GM12878 (cell line): ENCODE data around the gene GDF15. TPM values are rescaled to one million over a fixed set of nuclear protein-coding genes. Genes with fewer than 3 reads are reported as not detected.

Source experiments
- BHLHE40 ChIP-seq, 2 experiments: fragments of 450-650 bp in 1 of 2; IDR thresholded peaks; 2 replicates each; pipeline ENCODE4 v1.6.1; 2011 to 2017; ENCODE audit warnings: low read depth in 2 of 2, borderline replicate concordance in 1 of 2, improper control_type of control experiment in 1 of 2, low read length in 1 of 2, mild to moderate bottlenecking in 1 of 2
- CREB1 ChIP-seq: IDR thresholded peaks from 2 replicates; pipeline ENCODE4 v1.6.1; 2012; ENCODE audit warnings: low read depth, mild to moderate bottlenecking, inconsistent platforms
- CREM ChIP-seq: IDR thresholded peaks from 2 replicates; pipeline ENCODE4 v1.6.1; 2014; ENCODE audit warnings: antibody characterized with exemption, low read depth
- EGR1 ChIP-seq, 2 experiments: IDR thresholded peaks; 1 replicate in 1 of 2; 2 replicates in 1 of 2; pipeline ENCODE4 v1.6.1; 2011 to 2012; ENCODE audit warnings: low read depth in 2 of 2, low read length in 2 of 2, borderline replicate concordance in 1 of 2, mild to moderate bottlenecking in 1 of 2, moderate library complexity in 1 of 2
- ESRRA ChIP-seq: IDR thresholded peaks from 2 replicates; pipeline ENCODE4 v1.6.1; 2012; ENCODE audit warnings: mild to moderate bottlenecking, low read length, improper control_type of control experiment
- GATAD2B ChIP-seq: fragments of 450-650 bp; conservative IDR thresholded peaks from 2 replicates; pipeline ENCODE4 v1.6.1; 2017; ENCODE audit warnings: low read depth, mild to moderate bottlenecking, moderate library complexity
- IKZF1 ChIP-seq: fragments of 450-650 bp; conservative IDR thresholded peaks from 2 replicates; pipeline ENCODE4 v1.6.1; 2017; ENCODE audit warnings: antibody characterized with exemption, mild to moderate bottlenecking
- MYB ChIP-seq: fragments of 150-350 bp; IDR thresholded peaks from 2 replicates; pipeline ENCODE4 v1.6.1; 2014; ENCODE audit warnings: mild to moderate bottlenecking, low read depth, low read length, borderline replicate concordance
- RELA ChIP-seq: fragments of 450-650 bp; IDR thresholded peaks from 2 replicates; pipeline ENCODE4 v1.8.0; 2014; ENCODE audit warnings: borderline replicate concordance; ENCODE audit not compliant: partially characterized antibody
- SIN3A ChIP-seq: IDR thresholded peaks from 2 replicates; pipeline ENCODE4 v1.6.1; 2012; ENCODE audit warnings: low read depth, low read length, improper control_type of control experiment
- SMARCA5 ChIP-seq: fragments of 450-650 bp; IDR thresholded peaks from 2 replicates; pipeline ENCODE4 v1.6.1; 2017; ENCODE audit warnings: mild to moderate bottlenecking
- SRF ChIP-seq, 2 experiments: IDR thresholded peaks; 2 replicates each; pipeline ENCODE4 v1.6.1; 2011; ENCODE audit warnings: low read depth in 2 of 2, low read length in 2 of 2, mild to moderate bottlenecking in 1 of 2, moderate library complexity in 1 of 2
- TAF1 ChIP-seq: IDR thresholded peaks from 2 replicates; pipeline ENCODE4 v1.6.1; 2011; ENCODE audit warnings: mild to moderate bottlenecking, low read depth, low read length, borderline replicate concordance
- ZNF207 ChIP-seq: fragments of 450-650 bp; IDR thresholded peaks from 2 replicates; pipeline ENCODE4 v1.6.1; 2014; ENCODE audit warnings: antibody characterized with exemption, mild to moderate bottlenecking, borderline replicate concordance
- polyA plus RNA-seq, 11 experiments: library from polyadenylated mRNA; depleted of rRNA in 4 of 11; unstranded in 6 of 11; stranded (reverse) in 5 of 11; fragments of >200 nt; fragmentation: Nextera tagmentation in 4 of 11; fragmentation: Illumina TruSeq in 1 of 11; extraction: Ambion mirVana in 4 of 11; extraction: Trizol in 1 of 11; gene quantifications; 1 replicate in 1 of 11; 2 replicates in 10 of 11; pipeline versions ENCODE4 v1.2.1 to v1.2.3, GENCODE V29; 2011 to 2016; ENCODE audit warnings: inconsistent platforms in 2 of 11, missing spikeins in 2 of 11, low read depth in 1 of 11
- total RNA-seq, 4 experiments: library from RNA; depleted of rRNA in 3 of 4; stranded (reverse); fragments of >200 nt in 3 of 4; fragmentation: Illumina TruSeq in 1 of 4; extraction: Trizol in 1 of 4; gene quantifications; 2 replicates each; pipeline versions ENCODE4 v1.2.1 to v1.2.3, GENCODE V29; 2013 to 2021
- TF ChIP-seq, protein P1 (sequence below): fragments of 450-650 bp; conservative IDR thresholded peaks from 2 replicates; pipeline ENCODE4 v1.6.1; 2017; ENCODE audit warnings: mild to moderate bottlenecking, moderate library complexity
- TF ChIP-seq, protein P2 (sequence below), 3 experiments: IDR thresholded peaks in 2 of 3; conservative IDR thresholded peaks in 1 of 3; 2 replicates each; pipeline ENCODE4 v1.5.1; 2011; ENCODE audit warnings: low read depth in 3 of 3, low read length in 3 of 3, mild to moderate bottlenecking in 3 of 3, control low read depth in 2 of 3, moderate library complexity in 2 of 3, inconsistent platforms in 1 of 3, mixed read lengths in 1 of 3; ENCODE audit not compliant: control insufficient read depth in 2 of 3, insufficient read depth in 1 of 3; ENCODE audit errors: extremely low read depth in 1 of 3
- TF ChIP-seq, protein P3 (sequence below): IDR thresholded peaks from 2 replicates; pipeline ENCODE4 v1.6.1; 2012; ENCODE audit warnings: low read depth, low read length, improper control_type of control experiment

The GDF15 gene
- total and polyA plus RNA-seq, 10 of the 15 experiments (the other 5 are each of a cell fraction or from before 2014, with no cell fraction given) = 0.11 to 3.6 (median 1.6) TPM; not detected in 1

DNA sequence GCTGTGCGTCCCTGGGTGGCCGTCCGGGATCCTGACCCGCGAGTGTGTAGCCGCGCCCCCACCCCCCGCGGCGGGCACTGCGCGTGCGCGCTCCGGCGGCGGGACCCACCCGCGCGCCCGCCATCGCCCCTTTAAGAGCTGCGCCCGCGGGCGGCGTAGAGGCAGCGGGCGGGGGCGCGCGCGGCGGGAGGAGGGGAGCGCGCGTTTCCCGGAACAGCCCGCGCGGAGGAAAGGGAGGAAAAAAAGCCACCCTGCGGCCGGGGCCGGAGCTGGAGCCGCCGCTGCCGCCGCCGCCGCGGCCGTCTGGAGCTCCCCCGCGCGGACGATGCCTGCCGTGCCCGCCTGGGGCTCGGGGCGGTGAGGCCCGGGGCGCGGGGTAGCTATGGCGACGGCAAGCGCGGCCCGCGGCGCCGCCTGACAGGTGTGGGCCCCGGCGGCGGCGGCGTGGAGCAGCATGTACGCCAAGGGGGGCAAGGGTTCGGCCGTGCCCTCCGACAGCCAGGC lies 33.3 kb downstream of the GDF15 start, which contains the start of gene SSBP4 (continued):
- TF ChIP-seq GATAD2B (peak; percentile 79), EGR1 (IDR thresholded peaks at IDR 0.05; ENCODE audit: borderline replicate concordance in 1 of 2, low read depth in 2 of 2, low read length in 2 of 2) (peak in 1 of 2 experiments; percentile 72; a peak in 1 of 3 replicates), MYB (no peak), CREB1 (0 out of 2 replicates have a peak, but pooled peaks have one; percentile 26), CREM (no peak), BHLHE40 (IDR thresholded peaks at IDR 0.05; ENCODE audit: borderline replicate concordance in 1 of 2, low read depth in 2 of 2, low read length in 1 of 2) (peak in 1 of 2 experiments; percentile 57; a peak in 2 of 4 replicates), SIN3A (peak; percentile 68), RELA (peak; percentile 40), SRF (IDR thresholded peaks at IDR 0.05; ENCODE audit: low read depth in 2 of 2, low read length in 2 of 2) (0 out of 4 replicates have a peak, but pooled peaks of 1 of the 2 experiments have one; percentile 8), IKZF1 (peak; percentile 98), SMARCA5 (peak; percentile 79; the same call in 1 of the 2 replicates), ZNF207 (0 out of 2 replicates have a peak, but pooled peaks have one; percentile 53), ESRRA (no peak), TAF1 (no peak)
- TF ChIP-seq, protein P1, sequence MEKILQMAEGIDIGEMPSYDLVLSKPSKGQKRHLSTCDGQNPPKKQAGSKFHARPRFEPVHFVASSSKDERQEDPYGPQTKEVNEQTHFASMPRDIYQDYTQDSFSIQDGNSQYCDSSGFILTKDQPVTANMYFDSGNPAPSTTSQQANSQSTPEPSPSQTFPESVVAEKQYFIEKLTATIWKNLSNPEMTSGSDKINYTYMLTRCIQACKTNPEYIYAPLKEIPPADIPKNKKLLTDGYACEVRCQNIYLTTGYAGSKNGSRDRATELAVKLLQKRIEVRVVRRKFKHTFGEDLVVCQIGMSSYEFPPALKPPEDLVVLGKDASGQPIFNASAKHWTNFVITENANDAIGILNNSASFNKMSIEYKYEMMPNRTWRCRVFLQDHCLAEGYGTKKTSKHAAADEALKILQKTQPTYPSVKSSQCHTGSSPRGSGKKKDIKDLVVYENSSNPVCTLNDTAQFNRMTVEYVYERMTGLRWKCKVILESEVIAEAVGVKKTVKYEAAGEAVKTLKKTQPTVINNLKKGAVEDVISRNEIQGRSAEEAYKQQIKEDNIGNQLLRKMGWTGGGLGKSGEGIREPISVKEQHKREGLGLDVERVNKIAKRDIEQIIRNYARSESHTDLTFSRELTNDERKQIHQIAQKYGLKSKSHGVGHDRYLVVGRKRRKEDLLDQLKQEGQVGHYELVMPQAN = peak; percentile 92
- TF ChIP-seq, protein P2, sequence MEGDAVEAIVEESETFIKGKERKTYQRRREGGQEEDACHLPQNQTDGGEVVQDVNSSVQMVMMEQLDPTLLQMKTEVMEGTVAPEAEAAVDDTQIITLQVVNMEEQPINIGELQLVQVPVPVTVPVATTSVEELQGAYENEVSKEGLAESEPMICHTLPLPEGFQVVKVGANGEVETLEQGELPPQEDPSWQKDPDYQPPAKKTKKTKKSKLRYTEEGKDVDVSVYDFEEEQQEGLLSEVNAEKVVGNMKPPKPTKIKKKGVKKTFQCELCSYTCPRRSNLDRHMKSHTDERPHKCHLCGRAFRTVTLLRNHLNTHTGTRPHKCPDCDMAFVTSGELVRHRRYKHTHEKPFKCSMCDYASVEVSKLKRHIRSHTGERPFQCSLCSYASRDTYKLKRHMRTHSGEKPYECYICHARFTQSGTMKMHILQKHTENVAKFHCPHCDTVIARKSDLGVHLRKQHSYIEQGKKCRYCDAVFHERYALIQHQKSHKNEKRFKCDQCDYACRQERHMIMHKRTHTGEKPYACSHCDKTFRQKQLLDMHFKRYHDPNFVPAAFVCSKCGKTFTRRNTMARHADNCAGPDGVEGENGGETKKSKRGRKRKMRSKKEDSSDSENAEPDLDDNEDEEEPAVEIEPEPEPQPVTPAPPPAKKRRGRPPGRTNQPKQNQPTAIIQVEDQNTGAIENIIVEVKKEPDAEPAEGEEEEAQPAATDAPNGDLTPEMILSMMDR (IDR thresholded peaks at IDR 0.05 in 2 of 3, conservative IDR thresholded peaks at IDR 0.05 in 1 of 3; ENCODE audit: control insufficient read depth in 2 of 3, extremely low read depth in 1 of 3, insufficient read depth in 1 of 3, low read depth in 3 of 3, low read length in 3 of 3) = peak in 2 of 3 experiments; percentile 14 to 34; a peak in 2 of 6 replicates
- TF ChIP-seq, protein P3, sequence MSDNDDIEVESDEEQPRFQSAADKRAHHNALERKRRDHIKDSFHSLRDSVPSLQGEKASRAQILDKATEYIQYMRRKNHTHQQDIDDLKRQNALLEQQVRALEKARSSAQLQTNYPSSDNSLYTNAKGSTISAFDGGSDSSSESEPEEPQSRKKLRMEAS = peak; percentile 50; the same call in 1 of the 2 replicates
